SJCRH30 (cell line): ENCODE measurements around the gene CD274. TPM values are rescaled to one million over a fixed set of nuclear protein-coding genes. Genes with fewer than 3 reads are reported as not detected.

Experiments
- DNase-seq, 2 experiments: peaks; one replicate each; pipeline ENCODE4 v3.0.0-alpha.2; 2015 to 2020
- H3K27ac ChIP-seq: fragments of 250-450 bp; sonication (Bioruptor Pico); 2 replicates; pipeline ENCODE4 v1.5.1; 2020; ENCODE audit warnings: mild to moderate bottlenecking, moderate library complexity
- H3K27me3 ChIP-seq: fragments of 250-450 bp; sonication (Bioruptor Pico); 2 replicates; pipeline ENCODE4 v1.5.1; 2020; ENCODE audit warnings: mild to moderate bottlenecking, moderate library complexity
- H3K36me3 ChIP-seq: fragments of 250-450 bp; sonication (Bioruptor Pico); 2 replicates; pipeline ENCODE4 v1.5.1; 2020; ENCODE audit warnings: mild to moderate bottlenecking, moderate library complexity
- H3K4me1 ChIP-seq: fragments of 250-450 bp; sonication (Bioruptor Pico); 2 replicates; pipeline ENCODE4 v1.5.1; 2020; ENCODE audit warnings: mild to moderate bottlenecking, moderate library complexity
- H3K4me3 ChIP-seq: fragments of 250-450 bp; sonication (Bioruptor Pico); 2 replicates; pipeline ENCODE4 v1.5.1; 2020; ENCODE audit warnings: mild to moderate bottlenecking, moderate library complexity
- H3K9me3 ChIP-seq: fragments of 250-450 bp; sonication (Bioruptor Pico); replicated peaks from 2 replicates; pipeline ENCODE4 v1.5.1; 2020; ENCODE audit warnings: mild to moderate bottlenecking, moderate library complexity
- total RNA-seq: library from RNA; depleted of rRNA; stranded (reverse); fragments of >200 nt; shearing (Covaris generic); gene quantifications from 2 replicates; pipeline ENCODE4 v1.2.3, GENCODE V29; 2014; rRNA removed

Gene CD274
- total RNA-seq, 1 experiment from 2014 or later, result 0.49 TPM

GRCh38 chr9:5514617-5515260 lies 64.4 kb downstream of the CD274 start:
- Histone ChIP-seq H3K4me3 (no peak overlapping the region), H3K9me3 (no peaks in the 10 kb centered on the region), H3K27ac (peak overlapping the region; percentile 68), H3K27me3 (no peaks in the 10 kb centered on the region), H3K36me3 (no peaks in the 10 kb centered on the region), H3K4me1 (peaks cover 16% of the 10 kb centered on the region)
- no peak for DNase-seq

DNA sequence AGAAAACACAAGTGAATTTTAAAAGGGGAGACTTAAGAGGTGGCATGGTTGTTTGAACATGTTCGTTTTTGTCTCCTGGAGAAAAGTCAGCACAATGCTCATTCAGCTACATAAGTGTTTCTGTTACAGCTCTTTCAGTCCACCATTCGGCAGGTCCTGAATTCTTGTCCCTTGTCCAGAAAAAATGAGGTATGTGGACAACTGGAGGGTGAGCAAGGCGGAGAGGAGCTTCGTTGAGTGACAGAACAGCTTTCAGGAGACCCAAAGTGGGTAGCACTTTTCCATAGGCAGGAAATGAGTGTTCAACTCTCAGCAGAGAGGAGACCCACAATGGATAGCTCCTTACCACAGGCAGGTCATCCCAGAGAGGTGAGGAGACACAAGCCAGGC lies 64.9 kb downstream of the CD274 start:
- Histone ChIP-seq H3K27ac (peak overlapping the region; percentile 68), H3K9me3 (no peaks in the 10 kb centered on the region), H3K4me1 (peaks cover 11% of the 10 kb centered on the region), H3K4me3 (no peak overlapping the region), H3K27me3 (no peaks in the 10 kb centered on the region), H3K36me3 (no peaks in the 10 kb centered on the region)
- peak; percentile 38 to 48 for DNase-seq

DNA sequence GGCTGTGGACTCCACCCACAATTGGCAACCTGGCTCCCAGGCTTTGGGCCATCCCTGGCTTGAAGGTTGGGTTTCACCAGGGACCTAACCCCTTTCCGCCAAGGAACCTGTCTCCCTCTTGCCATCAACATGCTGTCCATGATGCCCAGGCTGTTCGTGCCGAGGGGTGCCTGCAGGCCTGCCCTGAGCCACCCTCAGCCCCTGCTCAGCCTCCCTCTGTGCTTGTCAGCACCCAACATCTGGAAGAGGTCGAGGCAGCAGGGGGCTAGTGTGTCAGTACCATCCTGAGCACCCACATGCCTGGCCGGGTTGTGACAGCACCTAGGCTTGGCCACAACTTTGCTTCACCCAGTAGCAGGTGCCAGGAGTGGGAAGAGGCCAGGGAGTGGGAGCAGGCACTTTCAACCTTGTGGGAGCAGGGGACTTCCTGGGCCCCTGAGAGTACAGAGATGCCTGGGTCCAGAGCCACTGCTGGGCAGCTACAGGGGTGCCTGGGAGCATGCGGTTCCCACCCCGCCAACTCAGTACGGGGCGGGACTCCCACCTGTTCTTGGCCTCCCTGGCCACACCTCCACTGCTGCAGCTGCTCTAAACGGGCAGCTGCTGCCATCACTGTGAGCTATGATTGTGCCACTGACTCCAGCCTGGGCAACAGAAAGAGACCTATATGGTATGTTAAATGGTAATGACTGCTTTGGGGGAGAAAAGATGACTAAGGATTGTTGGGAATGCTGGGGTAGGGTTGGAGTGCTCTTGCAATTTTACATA lies 66.3 kb downstream of the CD274 start:
- H3K9me3 ChIP-seq, result no peaks in the 10 kb centered on the region
- no peaks in the 10 kb centered on the region for H3K36me3 ChIP-seq
- H3K4me3 ChIP-seq, result no peak overlapping the region
- peaks cover 2% of the 10 kb centered on the region; the same call in 1 of the 2 replicates for H3K4me1 ChIP-seq
- H3K27me3 ChIP-seq, result no peaks in the 10 kb centered on the region
- peak overlapping the region; percentile 36; the same call in 1 of the 2 replicates for H3K27ac ChIP-seq
- peak; percentile 54 to 57 for DNase-seq

- DNase-seq, result no peak
- no peaks in the 10 kb centered on the region for H3K27me3 ChIP-seq
- peaks cover 2% of the 10 kb centered on the region; the same call in 1 of the 2 replicates for H3K4me1 ChIP-seq
- H3K27ac ChIP-seq, result no peak overlapping the region
- no peaks in the 10 kb centered on the region for H3K9me3 ChIP-seq
- H3K4me3 ChIP-seq, result no peak overlapping the region
- no peaks in the 10 kb centered on the region for H3K36me3 ChIP-seq
Measured at GRCh38 chr9:5518171-5518936, 68.0 kb downstream of the CD274 start.

DNA sequence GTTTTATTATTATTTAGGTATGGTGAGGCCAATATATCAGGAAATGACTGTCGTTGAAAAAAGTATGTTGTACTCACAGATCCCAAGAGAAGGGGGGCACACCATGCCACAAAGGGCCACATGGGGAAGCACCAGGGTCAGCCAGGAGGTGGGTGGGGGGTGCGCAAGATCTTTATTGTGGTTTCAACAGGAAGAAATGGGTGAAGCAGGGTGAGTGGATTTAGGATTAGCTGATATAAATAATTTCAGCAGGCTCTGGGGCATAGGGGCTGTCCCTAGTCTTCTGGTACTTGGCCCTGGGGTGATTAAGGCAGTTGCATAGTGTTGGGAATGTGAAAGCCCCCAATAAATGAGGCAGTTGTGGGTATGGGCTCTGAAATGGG lies 68.6 kb downstream of the CD274 start:
- no peak for DNase-seq
- no peaks in the 10 kb centered on the region for H3K27me3 ChIP-seq
- no peaks in the 10 kb centered on the region for H3K9me3 ChIP-seq
- no peaks in the 10 kb centered on the region for H3K36me3 ChIP-seq
- H3K27ac ChIP-seq, result no peak overlapping the region
- peaks cover 2% of the 10 kb centered on the region; the same call in 1 of the 2 replicates for H3K4me1 ChIP-seq
- H3K4me3 ChIP-seq, result no peak overlapping the region

Other genes with a start within 250 kb of the CD274 start
- gene INSL4, start 219.1 kb upstream of the CD274 start, total RNA-seq, result not detected in 2 replicates
- gene RLN2, start 145.8 kb upstream of the CD274 start, total RNA-seq, result not detected in 2 replicates
- not detected in 2 replicates for gene RLN1, start 110.7 kb upstream of the CD274 start, total RNA-seq
- gene PLGRKT, start 12.6 kb upstream of the CD274 start, total RNA-seq, result 7.9 and 9.8 TPM in 2 replicates
- 0.59 and 0.73 TPM in 2 replicates for gene PDCD1LG2, start 60.0 kb downstream of the CD274 start, total RNA-seq
- gene RIC1, start 178.6 kb downstream of the CD274 start, total RNA-seq, result 26.6 and 30.9 TPM in 2 replicates